WTC11 (cell line): ENCODE measurements around the gene HIPK3. TPM values are rescaled to one million over a fixed set of nuclear protein-coding genes. Genes with fewer than 3 reads are reported as not detected.

ENCODE experiments used
- ATAC-seq: fragments of 200-7000 bp; cut with Tn5 transposase; 2 replicates; pipeline ENCODE4 v1.10.0; 2021; ENCODE audit warnings: mild to moderate bottlenecking, moderate library complexity
- CTCF ChIA-PET: fragments of 300-600 bp; sonication (Branson Sonifier 250); formaldehyde crosslinking; loops from one replicate; lab custom pipeline; 2021; ENCODE audit warnings: antibody characterized with exemption; lab: Charles Lee
- POLR2A ChIA-PET: fragments of 350-600 bp; sonication (Branson Sonifier 250); formaldehyde crosslinking; loops from one replicate; lab custom pipeline; 2021; ENCODE audit warnings: antibody characterized with exemption; lab: Charles Lee
- DNase-seq: peaks from one replicate; pipeline ENCODE4 v3.0.0; 2021; ENCODE audit warnings: low spot score
- H3K27ac Mint-ChIP-seq: 2 replicates; pipeline ENCODE4 v1.8.0; 2021; ENCODE audit warnings: mixed read lengths
- H3K27me3 Mint-ChIP-seq: 2 replicates; pipeline ENCODE4 v1.8.0; 2021; ENCODE audit warnings: low read depth, mild to moderate bottlenecking, moderate library complexity, mixed read lengths
- H3K36me3 Mint-ChIP-seq: 2 replicates; pipeline ENCODE4 v1.8.0; 2021; ENCODE audit warnings: mixed read lengths
- H3K4me1 Mint-ChIP-seq: 2 replicates; pipeline ENCODE4 v1.8.0; 2022; ENCODE audit warnings: mixed read lengths
- H3K4me3 Mint-ChIP-seq: 2 replicates; pipeline ENCODE4 v1.8.0; 2021; ENCODE audit warnings: mild to moderate bottlenecking, moderate library complexity, mixed read lengths
- H3K9me3 Mint-ChIP-seq: 2 replicates; pipeline ENCODE4 v1.8.0; 2021; ENCODE audit warnings: mixed read lengths
- AFF4 ChIP-seq: sonication (generic); formaldehyde crosslinking; IDR thresholded peaks from 2 replicates; pipeline ENCODE4 v1.8.1; 2023; ENCODE audit warnings: mild to moderate bottlenecking, missing genetic modification reagents, borderline replicate concordance
- CREM ChIP-seq: sonication (generic); formaldehyde crosslinking; IDR thresholded peaks from 2 replicates; pipeline ENCODE4 v1.8.1; 2022; ENCODE audit warnings: mild to moderate bottlenecking, missing genetic modification reagents, moderate library complexity
- ELF4 ChIP-seq: sonication (generic); formaldehyde crosslinking; IDR thresholded peaks from 2 replicates; pipeline ENCODE4 v1.8.1; 2022; ENCODE audit warnings: low read depth, mild to moderate bottlenecking, moderate library complexity, missing genetic modification reagents
- ETV6 ChIP-seq: sonication (generic); formaldehyde crosslinking; IDR thresholded peaks from 2 replicates; pipeline ENCODE4 v1.8.1; 2022; ENCODE audit warnings: mild to moderate bottlenecking, missing genetic modification reagents
- HMGA2 ChIP-seq: fragments of 250-450 bp; sonication (Bioruptor Pico); IDR thresholded peaks from 2 replicates; pipeline ENCODE4 v1.4.0; 2021; ENCODE audit warnings: mild to moderate bottlenecking, moderate library complexity
- HMGXB4 ChIP-seq: sonication (generic); formaldehyde crosslinking; IDR thresholded peaks from 2 replicates; pipeline ENCODE4 v1.8.1; 2023; ENCODE audit warnings: mild to moderate bottlenecking, moderate library complexity, missing genetic modification reagents
- MLX ChIP-seq: sonication (generic); formaldehyde crosslinking; IDR thresholded peaks from 2 replicates; pipeline ENCODE4 v1.8.1; 2023; ENCODE audit warnings: mild to moderate bottlenecking, missing genetic modification reagents, moderate library complexity
- NFE2L1 ChIP-seq: sonication (generic); formaldehyde crosslinking; IDR thresholded peaks from 2 replicates; pipeline ENCODE4 v1.8.1; 2023; ENCODE audit warnings: missing genetic modification reagents
- RELA ChIP-seq: sonication (generic); formaldehyde crosslinking; IDR thresholded peaks from 2 replicates; pipeline ENCODE4 v1.8.1; 2022; ENCODE audit warnings: missing genetic modification reagents, mild to moderate bottlenecking, borderline replicate concordance
- SMAD3 ChIP-seq: sonication (generic); formaldehyde crosslinking; IDR thresholded peaks from 2 replicates; pipeline ENCODE4 v1.8.0; 2022; ENCODE audit warnings: missing genetic modification reagents, mild to moderate bottlenecking, borderline replicate concordance
- SOX15 ChIP-seq: fragments of 250-450 bp; sonication (Bioruptor Pico); IDR thresholded peaks from 2 replicates; pipeline ENCODE4 v1.9.0; 2021; ENCODE audit warnings: mild to moderate bottlenecking
- TEAD1 ChIP-seq: sonication (generic); formaldehyde crosslinking; IDR thresholded peaks from 2 replicates; pipeline ENCODE4 v1.8.0; 2022; ENCODE audit warnings: mild to moderate bottlenecking, missing genetic modification reagents
- USF1 ChIP-seq: sonication (generic); formaldehyde crosslinking; IDR thresholded peaks from 2 replicates; pipeline ENCODE4 v1.8.0; 2022; ENCODE audit warnings: mild to moderate bottlenecking, missing genetic modification reagents
- ZNF281 ChIP-seq: sonication (generic); formaldehyde crosslinking; IDR thresholded peaks from 2 replicates; pipeline ENCODE4 v1.8.0; 2023; ENCODE audit warnings: mild to moderate bottlenecking, missing genetic modification reagents
- total RNA-seq: library from RNA; stranded (reverse); gene quantifications from 3 replicates; pipeline ENCODE4 v1.2.3, GENCODE V29; 2021
- TF ChIP-seq, protein P1 (sequence below): sonication (generic); formaldehyde crosslinking; IDR thresholded peaks from 2 replicates; pipeline ENCODE4 v1.8.1; 2022; ENCODE audit warnings: mild to moderate bottlenecking, moderate library complexity, missing genetic modification reagents
- TF ChIP-seq, protein P2 (sequence below): sonication (generic); formaldehyde crosslinking; IDR thresholded peaks from 2 replicates; pipeline ENCODE4 v1.8.1; 2023; ENCODE audit warnings: mild to moderate bottlenecking, missing genetic modification reagents
- TF ChIP-seq, protein P3 (sequence below): sonication (generic); formaldehyde crosslinking; IDR thresholded peaks from 2 replicates; pipeline ENCODE4 v1.8.1; 2022; ENCODE audit warnings: missing genetic modification reagents, borderline replicate concordance
- TF ChIP-seq, protein P4 (sequence below): sonication (generic); formaldehyde crosslinking; IDR thresholded peaks from 2 replicates; pipeline ENCODE4 v1.8.1; 2023; ENCODE audit warnings: mild to moderate bottlenecking, missing genetic modification reagents, moderate library complexity
- TF ChIP-seq, protein P5 (sequence below): fragments of 250-450 bp; sonication (Bioruptor Pico); IDR thresholded peaks from 2 replicates; pipeline ENCODE4 v1.8.0; 2021; ENCODE audit warnings: mild to moderate bottlenecking

HIPK3 gene
- total RNA-seq, 1 experiment from 2014 or later = 24.1 TPM

DNA sequence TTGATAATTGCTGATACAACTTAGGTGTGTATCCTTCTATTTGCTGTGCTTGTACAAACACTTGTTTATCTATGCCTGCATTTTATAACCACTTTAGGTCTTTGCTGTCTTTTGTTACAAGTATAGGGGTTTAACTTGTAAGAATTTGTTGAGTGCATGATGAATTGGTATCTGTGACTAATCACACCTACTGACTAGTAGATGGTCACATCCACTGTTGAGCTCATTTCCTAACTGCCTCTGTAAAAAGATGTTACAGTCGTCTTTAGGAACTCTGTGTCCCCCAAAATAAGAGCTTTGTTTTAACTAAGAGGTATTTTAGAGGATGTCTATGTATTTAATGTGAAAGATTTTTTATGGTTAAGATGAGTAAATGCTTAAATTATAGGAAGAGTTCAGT lies 60.5 kb downstream of the HIPK3 start:
- DNase-seq (no peak), ATAC-seq (no peak)
- ChIA-PET CTCF (no interaction called here), POLR2A (no interaction called here)
- Mint-ChIP-seq H3K27me3 (no peaks in the 10 kb centered on the region), H3K36me3 (no peaks in the 10 kb centered on the region), H3K9me3 (no peaks in the 10 kb centered on the region)
- TF ChIP-seq, protein P1, sequence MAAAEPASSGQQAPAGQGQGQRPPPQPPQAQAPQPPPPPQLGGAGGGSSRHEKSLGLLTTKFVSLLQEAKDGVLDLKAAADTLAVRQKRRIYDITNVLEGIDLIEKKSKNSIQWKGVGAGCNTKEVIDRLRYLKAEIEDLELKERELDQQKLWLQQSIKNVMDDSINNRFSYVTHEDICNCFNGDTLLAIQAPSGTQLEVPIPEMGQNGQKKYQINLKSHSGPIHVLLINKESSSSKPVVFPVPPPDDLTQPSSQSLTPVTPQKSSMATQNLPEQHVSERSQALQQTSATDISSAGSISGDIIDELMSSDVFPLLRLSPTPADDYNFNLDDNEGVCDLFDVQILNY (CRISPR knock-in tag) = no peak
- TF ChIP-seq SOX15 (CRISPR knock-in tag) (no peak), HMGA2 (CRISPR knock-in tag) (no peak), HMGXB4 (CRISPR knock-in tag) (no peak), AFF4 (CRISPR knock-in tag) (no peak), NFE2L1 (CRISPR knock-in tag) (no peak), ETV6 (no peak), TEAD1 (CRISPR knock-in tag) (no peak), SMAD3 (CRISPR knock-in tag) (no peak), ELF4 (no peak), RELA (CRISPR knock-in tag) (no peak), CREM (CRISPR knock-in tag) (no peak), MLX (CRISPR knock-in tag) (no peak), ZNF281 (CRISPR knock-in tag) (no peak), USF1 (CRISPR knock-in tag) (no peak)
- TF ChIP-seq, protein P2, sequence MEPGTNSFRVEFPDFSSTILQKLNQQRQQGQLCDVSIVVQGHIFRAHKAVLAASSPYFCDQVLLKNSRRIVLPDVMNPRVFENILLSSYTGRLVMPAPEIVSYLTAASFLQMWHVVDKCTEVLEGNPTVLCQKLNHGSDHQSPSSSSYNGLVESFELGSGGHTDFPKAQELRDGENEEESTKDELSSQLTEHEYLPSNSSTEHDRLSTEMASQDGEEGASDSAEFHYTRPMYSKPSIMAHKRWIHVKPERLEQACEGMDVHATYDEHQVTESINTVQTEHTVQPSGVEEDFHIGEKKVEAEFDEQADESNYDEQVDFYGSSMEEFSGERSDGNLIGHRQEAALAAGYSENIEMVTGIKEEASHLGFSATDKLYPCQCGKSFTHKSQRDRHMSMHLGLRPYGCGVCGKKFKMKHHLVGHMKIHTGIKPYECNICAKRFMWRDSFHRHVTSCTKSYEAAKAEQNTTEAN (CRISPR knock-in tag) = no peak
- TF ChIP-seq, protein P3, sequence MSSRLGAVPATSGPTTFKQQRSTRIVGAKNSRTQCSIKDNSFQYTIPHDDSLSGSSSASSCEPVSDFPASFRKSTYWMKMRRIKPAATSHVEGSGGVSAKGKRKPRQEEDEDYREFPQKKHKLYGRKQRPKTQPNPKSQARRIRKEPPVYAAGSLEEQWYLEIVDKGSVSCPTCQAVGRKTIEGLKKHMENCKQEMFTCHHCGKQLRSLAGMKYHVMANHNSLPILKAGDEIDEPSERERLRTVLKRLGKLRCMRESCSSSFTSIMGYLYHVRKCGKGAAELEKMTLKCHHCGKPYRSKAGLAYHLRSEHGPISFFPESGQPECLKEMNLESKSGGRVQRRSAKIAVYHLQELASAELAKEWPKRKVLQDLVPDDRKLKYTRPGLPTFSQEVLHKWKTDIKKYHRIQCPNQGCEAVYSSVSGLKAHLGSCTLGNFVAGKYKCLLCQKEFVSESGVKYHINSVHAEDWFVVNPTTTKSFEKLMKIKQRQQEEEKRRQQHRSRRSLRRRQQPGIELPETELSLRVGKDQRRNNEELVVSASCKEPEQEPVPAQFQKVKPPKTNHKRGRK (CRISPR knock-in tag) = no peak
- TF ChIP-seq, protein P4, sequence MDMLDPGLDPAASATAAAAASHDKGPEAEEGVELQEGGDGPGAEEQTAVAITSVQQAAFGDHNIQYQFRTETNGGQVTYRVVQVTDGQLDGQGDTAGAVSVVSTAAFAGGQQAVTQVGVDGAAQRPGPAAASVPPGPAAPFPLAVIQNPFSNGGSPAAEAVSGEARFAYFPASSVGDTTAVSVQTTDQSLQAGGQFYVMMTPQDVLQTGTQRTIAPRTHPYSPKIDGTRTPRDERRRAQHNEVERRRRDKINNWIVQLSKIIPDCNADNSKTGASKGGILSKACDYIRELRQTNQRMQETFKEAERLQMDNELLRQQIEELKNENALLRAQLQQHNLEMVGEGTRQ (CRISPR knock-in tag) = no peak
- TF ChIP-seq, protein P5, sequence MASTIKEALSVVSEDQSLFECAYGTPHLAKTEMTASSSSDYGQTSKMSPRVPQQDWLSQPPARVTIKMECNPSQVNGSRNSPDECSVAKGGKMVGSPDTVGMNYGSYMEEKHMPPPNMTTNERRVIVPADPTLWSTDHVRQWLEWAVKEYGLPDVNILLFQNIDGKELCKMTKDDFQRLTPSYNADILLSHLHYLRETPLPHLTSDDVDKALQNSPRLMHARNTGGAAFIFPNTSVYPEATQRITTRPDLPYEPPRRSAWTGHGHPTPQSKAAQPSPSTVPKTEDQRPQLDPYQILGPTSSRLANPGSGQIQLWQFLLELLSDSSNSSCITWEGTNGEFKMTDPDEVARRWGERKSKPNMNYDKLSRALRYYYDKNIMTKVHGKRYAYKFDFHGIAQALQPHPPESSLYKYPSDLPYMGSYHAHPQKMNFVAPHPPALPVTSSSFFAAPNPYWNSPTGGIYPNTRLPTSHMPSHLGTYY (CRISPR knock-in tag) = no peak
- TF ChIP-seq, all 79 proteins: peak for 0
- peak overlapping the region; percentile 21; the same call in 1 of the 2 replicates for H3K27ac Mint-ChIP-seq
- peaks cover 1% of the 10 kb centered on the region for H3K4me1 Mint-ChIP-seq
- no peak overlapping the region for H3K4me3 Mint-ChIP-seq
